ENCODE data around the gene MCC.

MCC gene

DNA sequence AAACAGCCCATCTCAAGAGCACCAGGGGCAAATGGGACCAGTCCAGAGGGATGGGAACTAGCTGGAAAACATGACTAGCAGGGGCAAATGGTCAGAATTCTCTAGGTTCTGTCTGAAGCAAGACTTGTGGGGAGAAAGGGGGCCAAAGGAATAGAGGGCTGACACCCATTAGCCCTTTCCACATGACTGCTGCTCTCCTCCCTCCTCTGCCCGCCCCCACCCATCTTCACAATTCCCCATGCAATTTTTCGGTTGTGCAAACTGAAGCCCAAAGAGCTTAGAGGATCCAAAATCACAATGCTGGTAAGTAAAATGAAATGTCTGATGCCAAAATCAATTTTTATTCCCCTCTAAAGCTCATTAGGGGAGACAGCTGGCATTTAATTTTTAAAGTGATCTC is 304.6 kb downstream of the MCC start:
- ChIA-PET CTCF (interaction anchor here (0.9 kb wide), 1 partner anchor 10 kb away, joined by 3 read pairs; no protein-coding TSS in a partner anchor), POLR2A (no interaction called here)
- Histone ChIP-seq H3K4me1 (ENCODE audit: control insufficient read depth, insufficient read depth, low read length) (peaks cover 19% of the 10 kb centered on the region), H3K27ac (ENCODE audit: extremely low read depth, low read depth, low read length) (no peak overlapping the region), H3K4me3 (ENCODE audit: low read depth, low read length) (no peak overlapping the region), H3K9me3 (ENCODE audit: control insufficient read depth, insufficient read depth, low read depth, low read length) (no peaks in the 10 kb centered on the region), H3K36me3 (ENCODE audit: control insufficient read depth in 2 of 2, insufficient read depth in 1 of 2, low read length in 2 of 2) (no peaks in the 10 kb centered on the region)
- TF ChIP-seq, protein P1, sequence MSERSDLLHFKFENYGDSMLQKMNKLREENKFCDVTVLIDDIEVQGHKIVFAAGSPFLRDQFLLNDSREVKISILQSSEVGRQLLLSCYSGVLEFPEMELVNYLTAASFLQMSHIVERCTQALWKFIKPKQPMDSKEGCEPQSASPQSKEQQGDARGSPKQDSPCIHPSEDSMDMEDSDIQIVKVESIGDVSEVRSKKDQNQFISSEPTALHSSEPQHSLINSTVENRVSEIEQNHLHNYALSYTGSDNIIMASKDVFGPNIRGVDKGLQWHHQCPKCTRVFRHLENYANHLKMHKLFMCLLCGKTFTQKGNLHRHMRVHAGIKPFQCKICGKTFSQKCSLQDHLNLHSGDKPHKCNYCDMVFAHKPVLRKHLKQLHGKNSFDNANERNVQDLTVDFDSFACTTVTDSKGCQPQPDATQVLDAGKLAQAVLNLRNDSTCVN (tag by site-specific recombination; optimal IDR thresholded peaks at IDR 0.05) = no peak
- TF ChIP-seq EGR2 (tag by site-specific recombination; IDR thresholded peaks at IDR 0.05; ENCODE audit: low read depth) (no peak), ZNF768 (tag by site-specific recombination; IDR thresholded peaks at IDR 0.05) (no peak), ZNF10 (tag by site-specific recombination; IDR thresholded peaks at IDR 0.05) (no peak), ZNF354C (tag by site-specific recombination; IDR thresholded peaks at IDR 0.05; ENCODE audit: borderline replicate concordance, low read depth) (no peak), SETDB1 (IDR thresholded peaks at IDR 0.05; ENCODE audit: insufficient read length, low read length) (no peak), ZEB2 (tag by site-specific recombination; IDR thresholded peaks at IDR 0.05) (no peak), ZFP3 (tag by site-specific recombination; IDR thresholded peaks at IDR 0.05; ENCODE audit: low read depth) (no peak), OVOL3 (tag by site-specific recombination; IDR thresholded peaks at IDR 0.05) (no peak), KLF1 (tag by site-specific recombination; IDR thresholded peaks at IDR 0.05) (no peak), MZF1 (tag by site-specific recombination; IDR thresholded peaks at IDR 0.05; ENCODE audit: borderline replicate concordance) (no peak), ZNF654 (tag by site-specific recombination; IDR thresholded peaks at IDR 0.05; ENCODE audit: low read depth) (no peak), ZNF510 (tag by site-specific recombination; IDR thresholded peaks at IDR 0.05; ENCODE audit: insufficient replicate concordance) (no peak), ZNF701 (tag by site-specific recombination; IDR thresholded peaks at IDR 0.05) (no peak), ZNF596 (tag by site-specific recombination; IDR thresholded peaks at IDR 0.05) (no peak)
- TF ChIP-seq, protein P2, sequence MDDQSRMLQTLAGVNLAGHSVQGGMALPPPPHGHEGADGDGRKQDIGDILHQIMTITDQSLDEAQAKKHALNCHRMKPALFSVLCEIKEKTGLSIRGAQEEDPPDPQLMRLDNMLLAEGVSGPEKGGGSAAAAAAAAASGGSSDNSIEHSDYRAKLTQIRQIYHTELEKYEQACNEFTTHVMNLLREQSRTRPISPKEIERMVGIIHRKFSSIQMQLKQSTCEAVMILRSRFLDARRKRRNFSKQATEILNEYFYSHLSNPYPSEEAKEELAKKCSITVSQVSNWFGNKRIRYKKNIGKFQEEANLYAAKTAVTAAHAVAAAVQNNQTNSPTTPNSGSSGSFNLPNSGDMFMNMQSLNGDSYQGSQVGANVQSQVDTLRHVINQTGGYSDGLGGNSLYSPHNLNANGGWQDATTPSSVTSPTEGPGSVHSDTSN (CRISPR knock-in tag; IDR thresholded peaks at IDR 0.05) = no peak
- TF ChIP-seq, protein P3, sequence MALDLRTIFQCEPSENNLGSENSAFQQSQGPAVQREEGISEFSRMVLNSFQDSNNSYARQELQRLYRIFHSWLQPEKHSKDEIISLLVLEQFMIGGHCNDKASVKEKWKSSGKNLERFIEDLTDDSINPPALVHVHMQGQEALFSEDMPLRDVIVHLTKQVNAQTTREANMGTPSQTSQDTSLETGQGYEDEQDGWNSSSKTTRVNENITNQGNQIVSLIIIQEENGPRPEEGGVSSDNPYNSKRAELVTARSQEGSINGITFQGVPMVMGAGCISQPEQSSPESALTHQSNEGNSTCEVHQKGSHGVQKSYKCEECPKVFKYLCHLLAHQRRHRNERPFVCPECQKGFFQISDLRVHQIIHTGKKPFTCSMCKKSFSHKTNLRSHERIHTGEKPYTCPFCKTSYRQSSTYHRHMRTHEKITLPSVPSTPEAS (tag by site-specific recombination; IDR thresholded peaks at IDR 0.05) = no peak
- TF ChIP-seq, protein P4, sequence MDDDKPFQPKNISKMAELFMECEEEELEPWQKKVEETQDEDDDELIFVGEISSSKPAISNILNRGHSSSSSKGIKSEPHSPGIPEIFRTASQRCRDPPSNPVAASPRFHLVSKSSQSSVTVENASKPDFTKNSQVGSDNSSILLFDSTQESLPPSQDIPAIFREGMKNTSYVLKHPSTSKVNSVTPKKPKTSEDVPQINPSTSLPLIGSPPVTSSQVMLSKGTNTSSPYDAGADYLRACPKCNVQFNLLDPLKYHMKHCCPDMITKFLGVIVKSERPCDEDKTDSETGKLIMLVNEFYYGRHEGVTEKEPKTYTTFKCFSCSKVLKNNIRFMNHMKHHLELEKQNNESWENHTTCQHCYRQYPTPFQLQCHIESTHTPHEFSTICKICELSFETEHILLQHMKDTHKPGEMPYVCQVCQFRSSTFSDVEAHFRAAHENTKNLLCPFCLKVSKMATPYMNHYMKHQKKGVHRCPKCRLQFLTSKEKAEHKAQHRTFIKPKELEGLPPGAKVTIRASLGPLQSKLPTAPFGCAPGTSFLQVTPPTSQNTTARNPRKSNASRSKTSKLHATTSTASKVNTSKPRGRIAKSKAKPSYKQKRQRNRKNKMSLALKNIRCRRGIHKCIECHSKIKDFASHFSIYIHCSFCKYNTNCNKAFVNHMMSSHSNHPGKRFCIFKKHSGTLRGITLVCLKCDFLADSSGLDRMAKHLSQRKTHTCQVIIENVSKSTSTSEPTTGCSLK (tag by site-specific recombination; IDR thresholded peaks at IDR 0.05) = no peak
- TF ChIP-seq, protein P5, sequence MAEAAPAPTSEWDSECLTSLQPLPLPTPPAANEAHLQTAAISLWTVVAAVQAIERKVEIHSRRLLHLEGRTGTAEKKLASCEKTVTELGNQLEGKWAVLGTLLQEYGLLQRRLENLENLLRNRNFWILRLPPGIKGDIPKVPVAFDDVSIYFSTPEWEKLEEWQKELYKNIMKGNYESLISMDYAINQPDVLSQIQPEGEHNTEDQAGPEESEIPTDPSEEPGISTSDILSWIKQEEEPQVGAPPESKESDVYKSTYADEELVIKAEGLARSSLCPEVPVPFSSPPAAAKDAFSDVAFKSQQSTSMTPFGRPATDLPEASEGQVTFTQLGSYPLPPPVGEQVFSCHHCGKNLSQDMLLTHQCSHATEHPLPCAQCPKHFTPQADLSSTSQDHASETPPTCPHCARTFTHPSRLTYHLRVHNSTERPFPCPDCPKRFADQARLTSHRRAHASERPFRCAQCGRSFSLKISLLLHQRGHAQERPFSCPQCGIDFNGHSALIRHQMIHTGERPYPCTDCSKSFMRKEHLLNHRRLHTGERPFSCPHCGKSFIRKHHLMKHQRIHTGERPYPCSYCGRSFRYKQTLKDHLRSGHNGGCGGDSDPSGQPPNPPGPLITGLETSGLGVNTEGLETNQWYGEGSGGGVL (tag by site-specific recombination; IDR thresholded peaks at IDR 0.05) = no peak
